MM.1S (cell line): ENCODE measurements around the gene SZT2.

ENCODE experiments used
- DNase-seq: peaks from one replicate; pipeline ENCODE4 v3.0.0-alpha.2; 2015
- H2AFZ ChIP-seq: fragments of 300-600 bp; sonication (generic); 2 replicates; pipeline ENCODE4 v1.6.0; 2016; ENCODE audit warnings: antibody characterized with exemption, low read length
- H3F3A ChIP-seq: fragments of 300-600 bp; sonication (generic); 2 replicates; pipeline ENCODE4 v1.6.1; 2016; ENCODE audit warnings: mild to moderate bottlenecking, antibody characterized with exemption, low read length, moderate library complexity, mixed read lengths; ENCODE audit not compliant: insufficient read depth
- H3K27ac ChIP-seq: fragments of 300-600 bp; sonication (generic); 2 replicates; pipeline ENCODE4 v1.5.1; 2016; ENCODE audit warnings: mild to moderate bottlenecking, low read length
- H3K27me3 ChIP-seq: fragments of 300-600 bp; sonication (generic); replicated peaks from 2 replicates; pipeline ENCODE4 v1.6.0; 2016; ENCODE audit warnings: low read length; ENCODE audit not compliant: insufficient read depth
- H3K36me3 ChIP-seq: fragments of 300-600 bp; sonication (generic); replicated peaks from 2 replicates; pipeline ENCODE4 v1.6.1; 2016; ENCODE audit warnings: mild to moderate bottlenecking, low read length, mixed read lengths; ENCODE audit not compliant: insufficient read depth
- H3K4me1 ChIP-seq: fragments of 300-600 bp; sonication (generic); 2 replicates; pipeline ENCODE4 v1.6.1; 2016; ENCODE audit warnings: low read length, mixed read lengths
- H3K4me2 ChIP-seq: fragments of 300-600 bp; sonication (generic); 2 replicates; pipeline ENCODE4 v1.6.0; 2016; ENCODE audit warnings: low read depth, low read length
- H3K4me3 ChIP-seq: fragments of 300-600 bp; sonication (generic); 2 replicates; pipeline ENCODE4 v1.5.1; 2016; ENCODE audit warnings: low read length, mixed read lengths
- H3K79me2 ChIP-seq: fragments of 300-600 bp; sonication (generic); 2 replicates; pipeline ENCODE4 v1.6.1; 2016; ENCODE audit warnings: mixed run types, low read length, mixed read lengths
- H3K9ac ChIP-seq: fragments of 300-600 bp; sonication (generic); 2 replicates; pipeline ENCODE4 v1.6.1; 2016; ENCODE audit warnings: low read length, mixed read lengths
- H3K9me2 ChIP-seq: fragments of 300-600 bp; sonication (generic); replicated peaks from 2 replicates; pipeline ENCODE4 v1.6.1; 2016; ENCODE audit warnings: mild to moderate bottlenecking, low read length, mixed read lengths; ENCODE audit not compliant: insufficient read depth
- H3K9me3 ChIP-seq: fragments of 300-600 bp; sonication (generic); replicated peaks from 2 replicates; pipeline ENCODE4 v1.6.1; 2016; ENCODE audit warnings: mild to moderate bottlenecking, low read length, mixed read lengths; ENCODE audit not compliant: insufficient read depth
- H4K20me1 ChIP-seq: fragments of 300-600 bp; sonication (generic); 2 replicates; pipeline ENCODE4 v1.6.1; 2016; ENCODE audit warnings: mild to moderate bottlenecking, low read length, moderate library complexity, mixed read lengths; ENCODE audit not compliant: insufficient read depth
- EZH2 ChIP-seq: fragments of 300-600 bp; sonication (generic); optimal IDR thresholded peaks from 2 replicates; pipeline ENCODE3; 2017; ENCODE audit warnings: low read depth, mild to moderate bottlenecking, antibody characterized with exemption, low read length, mixed read lengths
- EZH2phosphoT487 ChIP-seq: fragments of 300-600 bp; sonication (generic); IDR thresholded peaks from 2 replicates; pipeline ENCODE4 v1.6.1; 2018; ENCODE audit warnings: antibody characterized with exemption, low read length
- TF ChIP-seq, protein P1 (sequence below): fragments of 300-600 bp; sonication (generic); IDR thresholded peaks from 2 replicates; pipeline ENCODE4 v1.5.1; 2016; ENCODE audit warnings: antibody characterized with exemption, low read length, mixed read lengths

Gene SZT2

DNA sequence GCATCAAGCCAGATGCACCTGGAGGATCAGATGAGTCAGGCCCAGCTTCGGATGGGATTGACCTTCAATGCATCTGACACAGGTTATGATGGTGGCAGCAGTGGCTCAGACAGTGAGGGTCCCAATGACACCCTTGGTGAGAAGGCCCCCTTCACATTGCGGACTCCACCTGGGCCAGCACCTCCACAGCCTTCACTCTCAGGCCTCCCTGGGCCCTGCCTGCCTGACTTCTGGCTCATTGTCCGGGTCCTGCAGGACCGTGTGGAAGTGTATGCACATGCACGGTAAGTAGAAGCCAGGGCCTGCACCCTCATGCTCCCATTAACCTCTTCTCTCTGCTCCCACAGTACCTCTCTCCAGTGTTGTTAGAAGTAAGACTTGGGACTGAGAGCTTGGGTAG, 43.2 kb downstream of the SZT2 start:
- no peaks in the 10 kb centered on the region for H3K4me1 ChIP-seq
- no peak overlapping the region for H3K4me3 ChIP-seq
- H3K4me2 ChIP-seq, result no peak overlapping the region
- H4K20me1 ChIP-seq, result no peaks in the 10 kb centered on the region
- TF ChIP-seq EZH2, result no peak
- no peak overlapping the region for H3K9ac ChIP-seq
- H3K27me3 ChIP-seq, result no peaks in the 10 kb centered on the region
- H3K9me3 ChIP-seq, result no peaks in the 10 kb centered on the region
- no peaks in the 10 kb centered on the region for H3F3A ChIP-seq
- no peaks in the 10 kb centered on the region for H3K9me2 ChIP-seq
- no peak overlapping the region for H2AFZ ChIP-seq
- H3K36me3 ChIP-seq, result no peaks in the 10 kb centered on the region; the same call in 1 of the 2 replicates
- no peak overlapping the region for H3K27ac ChIP-seq
- H3K79me2 ChIP-seq, result no peaks in the 10 kb centered on the region
- no peak for DNase-seq

DNA sequence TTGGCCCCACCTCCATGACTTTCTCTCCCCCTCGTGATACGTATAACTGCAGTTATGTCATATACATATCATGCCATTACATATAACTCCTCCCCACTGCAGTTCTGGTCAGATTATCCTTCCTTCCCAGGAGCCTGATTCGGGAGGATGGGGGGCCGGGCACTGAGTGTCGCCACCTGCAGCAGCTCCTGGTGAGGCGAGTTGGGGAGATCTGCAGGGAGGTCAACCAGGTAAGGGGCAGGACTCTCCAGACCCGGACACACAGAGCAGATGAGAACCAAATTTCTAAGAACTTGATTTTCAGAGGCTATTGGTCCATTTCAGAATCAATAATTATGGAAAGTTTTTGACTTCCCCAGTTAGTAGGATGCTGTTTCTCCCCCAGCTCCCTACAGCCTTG, 44.6 kb downstream of the SZT2 start:
- no peak overlapping the region for H3K9ac ChIP-seq
- H3K9me2 ChIP-seq, result no peaks in the 10 kb centered on the region
- no peaks in the 10 kb centered on the region for H3K27me3 ChIP-seq
- H4K20me1 ChIP-seq, result no peaks in the 10 kb centered on the region
- H3K4me3 ChIP-seq, result no peak overlapping the region
- no peaks in the 10 kb centered on the region for H3K9me3 ChIP-seq
- no peak for DNase-seq
- no peak overlapping the region for H2AFZ ChIP-seq
- H3K27ac ChIP-seq, result no peak overlapping the region
- no peaks in the 10 kb centered on the region for H3F3A ChIP-seq
- TF ChIP-seq EZH2phosphoT487 (no peak), EZH2 (no peak)
- TF ChIP-seq, protein P1, sequence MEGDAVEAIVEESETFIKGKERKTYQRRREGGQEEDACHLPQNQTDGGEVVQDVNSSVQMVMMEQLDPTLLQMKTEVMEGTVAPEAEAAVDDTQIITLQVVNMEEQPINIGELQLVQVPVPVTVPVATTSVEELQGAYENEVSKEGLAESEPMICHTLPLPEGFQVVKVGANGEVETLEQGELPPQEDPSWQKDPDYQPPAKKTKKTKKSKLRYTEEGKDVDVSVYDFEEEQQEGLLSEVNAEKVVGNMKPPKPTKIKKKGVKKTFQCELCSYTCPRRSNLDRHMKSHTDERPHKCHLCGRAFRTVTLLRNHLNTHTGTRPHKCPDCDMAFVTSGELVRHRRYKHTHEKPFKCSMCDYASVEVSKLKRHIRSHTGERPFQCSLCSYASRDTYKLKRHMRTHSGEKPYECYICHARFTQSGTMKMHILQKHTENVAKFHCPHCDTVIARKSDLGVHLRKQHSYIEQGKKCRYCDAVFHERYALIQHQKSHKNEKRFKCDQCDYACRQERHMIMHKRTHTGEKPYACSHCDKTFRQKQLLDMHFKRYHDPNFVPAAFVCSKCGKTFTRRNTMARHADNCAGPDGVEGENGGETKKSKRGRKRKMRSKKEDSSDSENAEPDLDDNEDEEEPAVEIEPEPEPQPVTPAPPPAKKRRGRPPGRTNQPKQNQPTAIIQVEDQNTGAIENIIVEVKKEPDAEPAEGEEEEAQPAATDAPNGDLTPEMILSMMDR, result no peak
- no peaks in the 10 kb centered on the region for H3K79me2 ChIP-seq
- H3K36me3 ChIP-seq, result no peaks in the 10 kb centered on the region; the same call in none of the 2 replicates
- no peaks in the 10 kb centered on the region for H3K4me1 ChIP-seq
- H3K4me2 ChIP-seq, result no peak overlapping the region

DNA sequence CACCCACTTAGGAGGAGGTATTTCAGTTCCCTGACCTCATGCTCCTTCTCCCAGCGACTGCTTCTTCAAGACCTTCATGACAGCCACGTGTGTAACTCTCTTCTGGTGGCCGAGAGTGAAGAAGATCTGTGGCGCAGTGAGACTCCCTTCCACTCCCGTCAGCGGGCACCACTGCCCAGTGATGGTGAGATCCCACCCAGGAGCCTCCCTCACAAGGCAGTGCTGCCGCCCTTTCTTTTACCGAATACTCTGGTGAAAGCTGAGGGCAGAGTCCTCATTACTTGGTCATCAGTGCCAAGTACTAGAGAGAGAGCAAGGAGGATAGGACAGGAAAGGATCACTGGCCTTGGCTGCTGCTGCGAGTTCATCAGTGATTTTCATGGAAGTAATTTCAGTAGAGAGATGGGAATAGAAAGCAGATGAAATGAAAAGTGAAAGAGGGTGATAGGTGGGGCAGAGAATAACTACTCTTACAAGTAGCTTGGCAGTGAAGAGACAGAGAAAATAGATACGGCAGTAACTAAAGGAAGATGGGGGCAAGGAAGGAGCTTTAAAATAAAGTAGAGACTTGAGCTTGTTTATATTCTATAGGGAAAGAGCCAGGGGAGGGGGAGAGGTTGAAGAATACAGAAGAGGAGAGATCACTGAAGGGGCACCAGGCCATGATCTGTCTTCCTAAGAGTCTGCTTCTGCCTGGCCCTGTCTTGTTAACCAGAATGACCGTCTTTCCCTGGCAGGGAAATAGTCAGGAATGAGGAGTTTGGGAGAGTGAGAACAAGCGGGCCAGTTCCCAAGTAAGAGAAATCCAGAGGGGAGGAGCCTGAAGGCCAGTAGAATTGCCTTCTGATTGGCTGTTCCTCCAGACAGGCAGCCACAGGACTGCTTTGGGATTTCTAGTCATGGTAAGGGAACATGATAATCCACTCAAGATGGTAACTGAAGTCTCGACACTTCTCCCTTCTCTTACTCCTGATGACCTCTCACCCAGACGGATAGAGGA, 45.7 kb downstream of the SZT2 start:
- Histone ChIP-seq H3K9me2 (no peaks in the 10 kb centered on the region), H3K9ac (no peak overlapping the region), H3K36me3 (no peaks in the 10 kb centered on the region; the same call in 1 of the 2 replicates), H3K27me3 (no peaks in the 10 kb centered on the region), H3K79me2 (no peaks in the 10 kb centered on the region), H3K27ac (no peak overlapping the region), H3K4me2 (no peak overlapping the region), H3K4me1 (no peaks in the 10 kb centered on the region), H3F3A (no peaks in the 10 kb centered on the region), H2AFZ (no peak overlapping the region), H4K20me1 (no peaks in the 10 kb centered on the region), H3K9me3 (no peaks in the 10 kb centered on the region), H3K4me3 (no peak overlapping the region)
- DNase-seq, result no peak
- TF ChIP-seq EZH2phosphoT487 (no peak), EZH2 (no peak)
- TF ChIP-seq, protein P1, result no peak

DNA sequence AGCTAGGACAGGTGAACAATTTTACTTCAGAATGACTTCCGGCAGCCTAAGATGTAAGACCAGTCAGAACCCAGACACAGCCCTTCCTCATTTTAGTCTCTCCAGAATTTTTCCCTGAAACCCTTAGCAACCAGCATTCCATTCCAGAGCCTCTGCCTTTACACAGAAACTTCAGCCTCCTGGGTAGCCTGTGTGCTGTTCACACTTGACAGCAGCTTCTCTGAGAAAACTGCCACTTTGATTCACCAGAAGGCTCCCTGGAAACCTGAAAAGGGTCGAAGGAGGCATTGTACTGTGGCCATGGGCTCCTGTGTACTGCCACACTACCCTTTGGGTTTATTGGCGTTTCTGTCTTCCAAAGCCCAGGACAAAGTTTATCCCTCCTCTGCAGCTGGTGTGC, 46.7 kb downstream of the SZT2 start:
- H3K9ac ChIP-seq, result no peak overlapping the region
- no peaks in the 10 kb centered on the region for H3K9me2 ChIP-seq
- H3K27ac ChIP-seq, result no peak overlapping the region
- H3K4me3 ChIP-seq, result no peak overlapping the region
- TF ChIP-seq EZH2 (no peak), EZH2phosphoT487 (no peak)
- TF ChIP-seq, protein P1, result no peak
- no peak for DNase-seq
- no peaks in the 10 kb centered on the region; the same call in 1 of the 2 replicates for H3K36me3 ChIP-seq
- H2AFZ ChIP-seq, result no peak overlapping the region
- no peaks in the 10 kb centered on the region for H3K9me3 ChIP-seq
- H3K4me2 ChIP-seq, result no peak overlapping the region
- H3K27me3 ChIP-seq, result no peaks in the 10 kb centered on the region
- no peaks in the 10 kb centered on the region for H3K79me2 ChIP-seq
- H3F3A ChIP-seq, result no peaks in the 10 kb centered on the region
- H4K20me1 ChIP-seq, result no peaks in the 10 kb centered on the region
- no peaks in the 10 kb centered on the region for H3K4me1 ChIP-seq
